Endometrial microvascular endothelial cells (primary cell): ENCODE data around the gene SOX30. TPM values are rescaled to one million over a fixed set of nuclear protein-coding genes. Genes with fewer than 3 reads are reported as not detected.

Experiments used
- in situ Hi-C: cut with HindIII; loops from 2 replicates; pipeline ENCODE4 v1.10.0; 2017; ENCODE audit warnings: low sequenced_read_pairs, low pct_unique_long_range_greater_than_20kb; ENCODE audit errors: inconsistent ontology term
- total RNA-seq: library from RNA; depleted of rRNA; stranded (reverse); fragments of >200 nt; gene quantifications from one replicate; pipeline ENCODE4 v1.2.3, GENCODE V29; 2015; ENCODE audit errors: inconsistent ontology term

Gene SOX30
- total RNA-seq, 1 donor from 2014 or later, result not detected

DNA sequence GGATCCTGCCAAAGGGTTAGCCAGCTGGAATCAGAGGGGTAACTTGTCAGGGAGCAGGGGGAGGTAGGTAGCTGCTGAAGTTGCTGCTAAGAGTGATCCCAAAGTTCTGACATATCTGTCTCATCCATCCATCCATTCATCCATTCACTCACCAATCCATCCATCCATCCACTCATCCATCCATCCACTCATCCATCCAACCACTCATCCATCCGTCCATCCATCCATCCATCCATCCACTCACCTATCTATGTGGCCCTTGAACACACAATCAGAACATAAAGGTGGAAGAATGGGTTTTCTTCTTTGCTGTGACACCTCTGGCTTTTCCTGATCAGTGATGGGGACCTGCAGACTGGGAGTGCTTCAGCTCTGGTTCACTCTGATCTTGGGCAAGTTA, 16.1 kb upstream of the SOX30 start:
- in situ Hi-C loops, result no loop called here

DNA sequence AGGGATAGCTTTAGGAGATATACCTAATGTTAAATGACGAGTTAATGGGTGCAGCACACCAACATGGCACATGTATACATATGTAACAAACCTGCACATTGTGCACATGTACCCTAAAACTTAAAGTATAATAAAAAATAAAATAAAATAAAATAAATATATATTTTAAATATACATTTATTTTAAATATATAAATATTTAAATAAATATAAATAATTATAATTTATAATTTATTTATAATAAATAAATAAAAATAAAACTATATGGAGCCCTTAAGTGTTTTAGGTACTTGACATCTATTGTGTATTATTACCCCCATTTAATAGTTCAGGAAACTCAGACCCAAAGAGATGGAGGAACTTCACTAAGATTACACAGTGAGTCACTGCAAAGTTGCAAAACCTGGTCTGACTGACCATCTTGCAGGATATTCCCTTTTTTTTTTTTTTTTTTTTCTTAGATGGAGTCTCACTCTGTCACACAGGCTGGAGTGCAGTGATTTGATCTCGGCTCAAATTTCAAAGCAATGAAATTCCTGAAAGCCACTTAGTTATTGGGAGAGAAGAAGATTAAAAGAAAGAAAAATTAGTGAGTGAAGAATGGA, 13.3 kb upstream of the SOX30 start:
- in situ Hi-C loops, result no loop called here

DNA sequence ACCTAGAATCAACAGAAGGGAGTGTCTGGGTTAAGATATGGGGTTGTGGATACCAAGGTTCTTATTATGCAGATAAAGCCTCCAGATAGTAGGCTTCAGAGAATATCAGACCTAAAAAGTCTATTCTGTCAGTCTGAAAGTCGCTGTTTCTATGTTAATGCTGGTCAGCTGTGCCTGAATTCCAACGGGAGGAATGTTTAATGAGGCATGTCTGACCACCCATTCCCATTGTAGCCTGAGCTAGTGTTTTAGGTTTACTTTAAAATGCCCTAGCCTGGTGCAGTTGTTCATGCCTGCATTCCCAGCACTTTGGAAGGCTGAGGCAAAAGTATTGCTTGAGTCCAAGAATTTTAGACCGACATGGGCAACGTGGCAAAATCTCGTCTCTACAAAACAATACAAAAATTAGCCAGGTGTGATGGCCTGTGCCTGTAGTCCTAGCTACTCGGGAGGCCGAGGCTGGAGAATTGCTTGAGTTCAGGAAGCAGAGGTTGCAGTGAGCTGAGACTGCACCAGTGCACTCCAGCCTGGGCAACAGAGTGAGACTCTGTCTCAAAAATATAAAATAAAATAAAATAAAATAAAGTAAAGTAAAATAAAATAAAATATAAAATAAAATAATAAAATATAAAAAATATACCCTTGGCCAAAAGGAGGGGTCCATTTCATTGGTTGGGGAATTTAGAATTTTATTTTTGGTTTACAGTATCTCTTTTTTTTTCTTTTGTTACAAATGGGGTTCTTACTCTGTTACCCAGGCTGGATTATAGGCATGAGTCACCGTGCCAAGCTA, 7.8 kb upstream of the SOX30 start:
- in situ Hi-C loops, result no loop called here

DNA sequence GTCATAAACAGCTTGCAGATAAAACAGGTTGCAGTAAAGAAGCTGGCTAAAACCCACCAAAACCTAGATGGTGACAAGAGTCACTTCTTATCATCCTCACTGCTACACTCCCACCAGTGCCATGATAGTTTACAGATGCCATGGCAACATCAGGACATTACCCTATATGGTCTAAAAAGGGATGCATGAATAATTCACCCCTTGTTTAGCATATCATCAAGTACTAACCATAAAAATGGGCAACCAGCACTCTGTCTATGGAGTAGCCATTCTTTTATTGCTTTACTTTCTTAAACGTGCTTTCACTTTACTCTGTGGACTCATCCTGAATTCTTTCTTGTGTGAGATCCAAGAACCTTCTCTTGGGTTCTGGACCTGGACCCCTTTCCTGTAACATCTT, 6.7 kb upstream of the SOX30 start:
- in situ Hi-C loops, result no loop called here

DNA sequence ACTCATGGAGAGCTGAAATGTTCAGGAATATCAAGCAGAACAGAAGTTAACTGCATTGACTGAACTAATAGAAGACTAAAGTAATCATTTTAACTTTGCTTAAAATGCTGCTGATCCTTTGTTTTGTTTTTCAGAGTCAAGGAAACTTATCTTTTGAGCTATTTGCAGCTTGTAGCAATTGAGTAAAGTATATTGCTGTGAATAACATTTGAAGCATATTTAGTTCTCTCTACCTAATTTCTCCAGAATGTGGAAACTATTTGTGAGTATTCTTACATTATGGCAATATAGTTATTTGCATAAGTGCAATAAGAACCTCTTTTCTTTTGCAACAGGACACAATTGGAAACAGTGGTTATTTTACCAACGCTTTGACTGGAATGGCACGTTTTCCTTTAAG, 5.3 kb upstream of the SOX30 start:
- in situ Hi-C loops, result no loop called here

DNA sequence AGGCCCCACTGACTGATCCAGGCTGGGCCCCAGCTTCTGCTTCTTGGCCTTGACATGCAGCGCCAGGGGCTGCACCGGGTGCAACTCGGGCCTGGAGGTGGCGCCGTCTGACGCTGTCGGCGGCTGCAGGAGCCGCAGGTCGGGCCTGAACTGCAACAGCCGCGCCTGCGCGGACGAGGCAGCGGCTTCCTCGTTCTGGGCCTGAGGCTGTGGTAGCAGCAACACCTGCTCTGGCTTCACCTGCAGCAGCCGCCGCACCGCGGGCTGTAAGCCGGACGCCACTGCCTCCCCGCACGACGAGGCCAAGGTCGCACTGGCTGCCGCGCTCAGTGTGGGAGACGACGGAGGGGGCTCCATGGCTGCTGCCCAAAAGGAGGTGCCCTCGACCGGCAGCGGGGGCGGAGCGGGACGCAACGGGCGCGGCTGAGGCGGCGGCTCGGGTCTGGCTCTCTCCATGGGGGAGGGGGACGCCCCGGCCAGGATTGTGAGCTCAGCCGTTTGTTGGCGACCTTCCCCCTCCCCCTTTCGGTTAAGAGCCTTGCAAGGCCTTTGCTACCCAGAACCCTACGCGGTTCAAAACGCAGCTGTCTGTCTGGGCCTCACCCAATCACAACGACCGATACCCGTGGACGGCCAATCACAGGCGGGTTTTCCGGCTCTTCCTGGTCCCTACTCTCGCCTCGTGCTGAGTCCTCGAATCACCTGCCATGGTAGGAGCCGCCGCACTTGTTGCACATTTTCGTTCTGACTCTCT, 438 bp downstream of the SOX30 start:
- in situ Hi-C loops, result no loop called here

DNA sequence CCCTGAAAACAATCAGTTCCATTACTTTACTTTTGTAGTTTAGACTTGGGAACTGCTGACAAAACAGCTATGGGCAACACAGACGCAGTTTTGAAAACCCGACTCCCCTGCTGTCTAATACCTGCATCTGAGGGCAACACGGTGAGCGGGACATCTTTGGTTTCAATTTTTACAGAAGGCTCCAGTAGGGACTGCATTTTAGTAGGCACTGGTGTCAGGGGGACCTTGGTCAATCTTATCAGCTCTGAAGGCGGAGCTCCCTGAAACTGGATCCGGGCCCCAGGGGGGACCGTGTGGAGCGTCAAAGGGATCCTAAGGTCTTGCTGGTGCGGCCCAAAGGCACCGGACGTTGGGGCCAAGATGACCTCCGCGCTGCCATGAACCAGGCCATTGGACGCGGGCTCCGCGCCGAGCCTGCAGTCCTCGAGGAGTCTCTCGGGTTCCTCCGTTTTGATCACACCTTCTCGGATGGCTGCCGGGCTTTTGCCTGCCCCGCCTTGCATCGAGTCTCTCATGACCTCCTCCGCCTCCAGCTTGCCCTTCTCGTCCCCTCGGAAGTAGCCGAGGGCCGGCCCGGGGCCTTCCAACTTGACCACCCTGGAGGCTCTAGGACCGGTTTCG, 1.1 kb downstream of the SOX30 start:
- in situ Hi-C loops, result no loop called here

DNA sequence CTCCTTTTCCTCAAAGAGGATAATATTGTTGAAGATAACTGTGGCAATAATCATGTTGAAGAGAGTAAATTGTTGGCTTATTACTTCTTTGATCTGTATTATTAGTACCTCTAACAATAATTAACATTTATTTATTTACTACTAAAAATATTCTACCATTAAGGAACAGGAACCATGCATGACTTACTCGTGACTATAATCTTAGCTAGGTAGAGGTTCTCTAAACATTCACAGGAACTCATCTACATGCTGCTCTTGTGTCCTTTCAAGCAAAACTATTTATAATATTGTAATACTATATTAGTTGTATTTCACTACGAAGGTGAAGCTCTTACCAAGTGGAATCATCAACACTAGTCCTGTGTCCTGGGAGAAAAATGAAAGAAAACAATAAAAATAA, 3.1 kb downstream of the SOX30 start:
- in situ Hi-C loops, result no loop called here

DNA sequence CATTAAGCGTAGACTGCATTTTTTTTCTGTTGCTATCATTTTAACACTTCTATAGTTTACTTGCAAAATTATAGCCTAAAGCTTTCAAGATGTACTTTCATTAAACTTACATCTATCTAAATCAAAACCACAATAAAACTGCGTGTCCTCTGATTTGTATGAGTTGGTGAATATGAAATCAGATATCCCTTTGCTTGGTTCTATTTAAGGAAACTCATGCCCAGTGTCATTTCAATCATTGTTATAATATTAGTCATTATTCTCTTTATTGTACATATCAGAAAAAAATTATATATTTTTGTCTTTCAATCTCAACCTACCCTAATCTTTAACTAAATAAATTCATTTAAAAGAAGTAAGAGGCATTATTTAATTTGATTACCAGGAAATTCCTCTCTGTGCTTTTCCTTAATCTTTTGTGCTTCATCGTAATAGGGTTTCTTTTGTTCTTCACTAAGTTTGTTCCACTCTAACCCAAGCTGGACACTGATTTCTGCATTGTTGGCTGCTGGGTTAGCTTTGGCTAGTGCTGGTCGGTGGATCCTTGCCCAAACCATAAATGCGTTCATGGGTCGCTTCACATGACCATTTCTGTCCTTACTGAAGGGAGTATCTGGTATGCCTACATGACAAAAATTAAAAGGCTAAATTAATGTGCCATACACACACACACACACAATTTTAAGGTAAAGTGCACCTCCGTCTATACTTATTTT, 3.8 kb downstream of the SOX30 start:
- in situ Hi-C loops, result no loop called here

DNA sequence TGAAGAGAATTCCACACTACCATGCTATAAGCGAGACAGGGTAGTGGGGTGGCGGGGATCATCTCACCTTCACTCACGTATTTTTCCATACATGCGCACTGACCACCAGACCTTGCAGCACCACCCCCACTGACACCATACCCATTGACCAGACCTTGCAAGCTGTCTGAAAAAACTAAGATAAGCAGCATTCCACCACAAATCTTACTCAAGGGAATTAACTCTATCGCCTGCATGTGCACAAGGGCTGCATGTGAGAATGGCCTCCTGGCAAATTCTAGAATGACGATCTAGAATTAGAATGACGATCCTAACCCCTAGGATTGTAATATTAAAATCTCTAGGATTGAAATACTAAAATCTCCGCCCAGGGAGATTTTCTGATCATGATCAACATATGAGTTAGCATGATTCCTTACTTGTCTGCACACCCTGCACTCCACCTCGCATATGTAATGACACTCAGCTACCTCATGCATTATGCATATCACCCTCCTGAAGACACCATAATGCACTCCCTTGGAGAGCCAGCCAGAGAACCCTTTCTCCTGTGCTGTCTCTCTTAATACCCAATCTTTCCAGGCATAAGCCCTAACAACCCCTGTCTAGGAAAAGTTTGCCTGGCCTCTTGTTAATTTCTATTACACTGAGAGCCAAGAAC, 11.7 kb downstream of the SOX30 start:
- in situ Hi-C loops, result no loop called here

DNA sequence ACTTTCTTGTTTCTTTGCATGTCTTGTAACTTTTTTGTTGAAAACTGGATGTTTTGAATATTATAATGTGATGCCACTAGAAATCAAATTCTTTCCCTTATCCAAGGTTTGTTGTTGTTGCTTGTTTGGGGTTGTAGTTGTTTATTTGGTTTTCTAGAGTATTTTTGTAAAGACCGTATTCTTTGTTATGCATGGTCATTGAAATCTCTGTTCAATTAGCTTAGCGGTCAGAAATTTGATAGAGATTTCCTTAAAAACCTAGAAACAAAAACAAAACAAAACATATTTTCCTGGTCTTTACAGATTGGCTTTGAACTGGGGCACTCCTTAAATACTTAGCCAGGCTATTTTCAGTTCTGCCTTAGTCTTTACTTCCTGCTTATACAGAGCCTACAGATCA, 21.9 kb downstream of the SOX30 start:
- in situ Hi-C loops, result no loop called here

DNA sequence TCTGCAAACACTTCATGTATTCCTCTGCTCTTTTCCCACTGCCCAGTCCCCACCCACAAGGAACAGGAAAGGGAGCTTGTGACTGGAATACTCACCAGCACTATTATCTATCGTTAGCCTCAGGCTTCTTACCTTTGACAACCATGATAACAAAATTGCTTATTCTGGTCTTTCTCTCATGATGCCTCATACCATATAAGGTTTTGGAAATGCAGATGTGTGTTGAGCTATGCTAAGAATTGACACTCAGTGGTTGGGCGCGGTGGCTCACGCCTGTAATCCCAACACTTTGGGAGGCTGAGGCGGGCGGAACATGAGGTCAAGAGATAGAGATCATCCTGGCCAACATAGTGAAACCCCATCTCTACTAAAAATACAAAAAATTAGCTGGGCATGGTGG, 25.4 kb downstream of the SOX30 start:
- in situ Hi-C loops, result no loop called here

DNA sequence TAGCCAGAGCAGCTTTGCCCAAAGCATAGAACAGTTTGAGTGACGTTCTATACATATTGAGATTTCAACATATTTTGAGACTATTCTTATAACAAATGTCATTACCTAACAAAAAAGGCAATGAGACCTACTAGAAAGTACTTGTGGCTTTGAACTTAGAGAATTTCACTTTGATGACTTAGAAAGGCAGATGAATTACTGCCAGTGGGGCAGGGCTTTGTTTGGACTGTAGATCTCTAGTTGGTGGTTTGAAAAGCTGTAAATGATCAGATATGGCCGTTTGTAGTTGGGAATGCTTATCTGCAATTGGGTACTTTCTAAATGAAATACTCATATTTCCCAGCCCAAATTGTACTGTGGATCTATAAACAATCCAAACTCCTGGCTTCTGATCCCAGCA, 28.1 kb downstream of the SOX30 start:
- in situ Hi-C loops, result no loop called here

DNA sequence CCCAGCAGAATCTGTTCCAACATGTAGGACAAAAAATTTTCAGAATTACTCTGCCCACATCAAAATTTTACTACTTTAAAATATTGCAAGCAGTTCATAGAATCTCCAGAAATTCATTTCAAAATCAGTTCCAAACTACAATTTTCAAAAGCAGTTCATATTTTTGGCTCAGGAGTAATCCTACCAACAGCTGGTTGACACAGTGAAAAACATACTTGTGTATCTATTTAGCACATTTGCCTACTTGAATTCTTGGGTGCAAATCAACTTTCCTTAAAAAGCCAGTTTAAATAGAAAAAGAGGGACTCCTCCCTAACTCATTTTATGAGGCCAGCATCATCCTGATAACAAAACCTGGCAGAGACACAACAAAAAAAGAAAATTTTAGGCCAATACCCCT, 31.5 kb downstream of the SOX30 start:
- in situ Hi-C loops, result no loop called here

DNA sequence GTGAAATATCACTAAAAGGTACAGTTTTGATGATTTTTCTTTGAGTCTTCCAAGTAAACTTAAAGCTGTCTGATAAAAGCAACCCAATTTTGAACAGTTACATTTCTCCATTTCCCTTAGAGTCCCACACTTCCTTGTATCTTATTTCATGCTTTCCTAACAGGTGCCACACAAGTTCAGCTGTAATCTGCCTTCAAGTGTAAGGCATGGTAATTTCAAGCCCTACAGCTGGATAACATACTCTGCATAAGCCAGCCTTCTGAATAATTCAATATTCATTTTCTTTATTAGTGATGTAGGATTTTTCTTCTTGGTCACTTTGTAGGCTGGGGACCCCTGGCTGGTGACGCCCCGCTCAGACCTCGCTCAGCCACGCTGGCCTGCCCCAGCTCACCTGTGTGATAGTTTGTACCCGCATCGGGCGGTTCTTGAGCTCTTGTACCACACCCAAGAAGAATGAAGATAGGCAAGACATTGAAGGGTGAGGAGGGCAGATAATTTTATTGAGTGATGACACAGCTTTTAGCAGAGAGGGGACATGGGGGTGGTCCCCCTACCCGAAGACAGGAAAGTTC, 34.0 kb downstream of the SOX30 start:
- in situ Hi-C loops, result no loop called here

DNA sequence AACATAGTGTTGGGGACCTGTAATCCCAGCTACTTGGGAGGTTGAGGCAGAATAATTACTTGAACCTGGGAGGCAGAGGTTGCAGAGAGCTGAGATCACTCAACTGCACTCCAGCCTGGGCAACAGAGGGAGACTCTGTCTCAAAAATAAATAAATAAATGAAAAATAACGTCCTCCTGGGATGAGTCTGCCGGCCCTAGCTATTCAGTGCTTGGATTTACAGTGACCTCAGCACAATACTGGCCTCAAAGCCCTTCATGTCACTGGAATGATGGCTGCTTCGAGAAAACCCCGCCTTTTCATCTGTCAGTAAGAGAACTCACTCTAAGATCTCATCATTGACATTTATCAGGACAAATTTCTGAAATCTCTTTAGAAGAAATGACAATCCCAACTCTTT, 35.5 kb downstream of the SOX30 start:
- in situ Hi-C loops, result no loop called here

DNA sequence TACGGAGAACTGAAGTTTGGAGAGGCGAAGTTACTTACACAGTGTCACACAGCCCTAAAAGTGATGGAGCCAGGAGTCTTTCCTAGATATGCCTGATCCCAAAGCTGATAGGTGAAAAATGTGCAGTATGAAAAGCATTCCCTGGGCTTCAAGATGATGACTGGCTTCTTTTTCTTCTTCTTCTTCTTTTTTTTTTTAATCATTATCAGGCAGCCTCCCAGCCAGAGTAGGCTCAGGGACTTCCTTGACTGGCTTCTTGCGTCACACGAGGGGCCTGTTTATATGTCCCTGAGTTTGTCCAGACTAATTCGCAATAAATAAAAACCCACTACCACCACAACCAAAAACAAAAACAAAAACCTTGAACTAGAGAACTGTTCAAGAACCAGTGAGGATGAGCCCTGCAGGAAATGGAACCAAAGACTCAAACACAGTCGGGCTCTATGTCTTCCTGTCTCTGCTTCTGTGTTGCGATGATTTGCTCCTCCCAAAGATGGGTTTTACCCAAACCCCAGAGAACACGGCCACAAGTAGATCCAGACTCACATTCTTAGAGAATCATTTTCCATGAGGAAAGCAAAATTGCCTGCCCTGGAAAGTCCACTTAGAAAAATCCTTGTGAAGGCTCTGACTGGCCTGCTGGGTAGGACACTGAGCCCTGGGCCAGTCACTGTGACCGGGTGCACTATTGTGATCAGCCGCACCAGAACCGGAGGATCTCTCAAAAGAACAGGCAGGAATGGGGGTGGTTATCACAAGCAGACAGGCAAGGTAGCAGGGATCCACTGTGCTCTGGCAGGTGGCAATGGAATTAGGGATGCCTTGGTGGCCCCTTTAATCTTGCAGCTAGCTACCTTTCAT, 38.6 kb downstream of the SOX30 start:
- in situ Hi-C loops, result no loop called here
